ENCODE results near the gene GABBR2.

Gene GABBR2

DNA sequence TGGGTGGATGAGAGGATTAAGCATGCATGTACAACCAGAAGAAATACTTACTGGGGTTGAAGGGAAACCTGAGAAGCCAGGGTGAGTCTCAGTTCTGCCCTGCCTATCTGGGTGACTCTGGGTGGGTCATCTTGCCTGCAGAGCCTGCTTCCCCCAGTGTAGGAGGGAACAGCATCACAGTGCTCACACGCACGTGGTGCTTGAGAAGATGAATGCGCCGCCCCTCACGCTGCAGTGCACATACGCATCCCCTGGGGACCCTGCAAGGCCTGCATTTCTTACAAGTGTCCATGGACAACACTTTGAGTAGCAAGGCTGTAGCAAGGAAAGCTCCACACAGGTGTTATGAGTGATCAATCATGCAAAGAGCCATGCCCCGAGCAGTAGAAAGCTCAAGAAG, 18.7 kb upstream of the GABBR2 start:
- TF ChIP-seq, protein P1, sequence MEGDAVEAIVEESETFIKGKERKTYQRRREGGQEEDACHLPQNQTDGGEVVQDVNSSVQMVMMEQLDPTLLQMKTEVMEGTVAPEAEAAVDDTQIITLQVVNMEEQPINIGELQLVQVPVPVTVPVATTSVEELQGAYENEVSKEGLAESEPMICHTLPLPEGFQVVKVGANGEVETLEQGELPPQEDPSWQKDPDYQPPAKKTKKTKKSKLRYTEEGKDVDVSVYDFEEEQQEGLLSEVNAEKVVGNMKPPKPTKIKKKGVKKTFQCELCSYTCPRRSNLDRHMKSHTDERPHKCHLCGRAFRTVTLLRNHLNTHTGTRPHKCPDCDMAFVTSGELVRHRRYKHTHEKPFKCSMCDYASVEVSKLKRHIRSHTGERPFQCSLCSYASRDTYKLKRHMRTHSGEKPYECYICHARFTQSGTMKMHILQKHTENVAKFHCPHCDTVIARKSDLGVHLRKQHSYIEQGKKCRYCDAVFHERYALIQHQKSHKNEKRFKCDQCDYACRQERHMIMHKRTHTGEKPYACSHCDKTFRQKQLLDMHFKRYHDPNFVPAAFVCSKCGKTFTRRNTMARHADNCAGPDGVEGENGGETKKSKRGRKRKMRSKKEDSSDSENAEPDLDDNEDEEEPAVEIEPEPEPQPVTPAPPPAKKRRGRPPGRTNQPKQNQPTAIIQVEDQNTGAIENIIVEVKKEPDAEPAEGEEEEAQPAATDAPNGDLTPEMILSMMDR (IDR thresholded peaks at IDR 0.05), result no peak
- Mint-ChIP-seq H3K36me3 (ENCODE audit: low read depth) (no peaks in the 10 kb centered on the region), H3K27ac (no peak overlapping the region), H3K27me3 (ENCODE audit: low read depth, poor library complexity) (peaks cover 24% of the 10 kb centered on the region), H3K4me3 (no peak overlapping the region), H3K9me3 (no peaks in the 10 kb centered on the region), H3K4me1 (peaks cover 7% of the 10 kb centered on the region)
- DNase-seq, result no peak

DNA sequence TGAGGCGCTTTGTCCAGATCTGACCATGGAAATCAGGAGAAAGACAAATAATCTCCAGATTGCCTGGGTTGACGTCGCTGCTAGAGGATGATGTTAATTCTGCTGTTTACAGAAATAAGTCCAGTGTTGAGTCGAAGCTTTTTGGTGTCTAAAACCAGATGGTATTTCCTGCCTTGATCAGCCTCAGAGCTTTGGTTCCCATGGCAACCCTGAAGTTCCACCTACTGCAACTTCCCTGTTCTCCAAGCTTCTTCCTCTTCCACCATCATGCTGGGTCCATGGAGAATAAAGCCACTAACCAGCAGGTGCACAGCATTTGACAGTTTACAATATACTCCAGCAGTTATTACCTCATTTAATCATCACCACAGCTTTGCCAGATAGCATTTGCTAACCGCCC, 18.0 kb upstream of the GABBR2 start:
- peaks cover 7% of the 10 kb centered on the region for H3K4me1 Mint-ChIP-seq
- H3K36me3 Mint-ChIP-seq (ENCODE audit: low read depth), result no peaks in the 10 kb centered on the region
- no peak overlapping the region for H3K4me3 Mint-ChIP-seq
- no peaks in the 10 kb centered on the region for H3K9me3 Mint-ChIP-seq
- H3K27me3 Mint-ChIP-seq (ENCODE audit: low read depth, poor library complexity), result peaks cover 29% of the 10 kb centered on the region
- TF ChIP-seq, protein P1 (IDR thresholded peaks at IDR 0.05), result no peak
- no peak overlapping the region for H3K27ac Mint-ChIP-seq
- no peak for DNase-seq

DNA sequence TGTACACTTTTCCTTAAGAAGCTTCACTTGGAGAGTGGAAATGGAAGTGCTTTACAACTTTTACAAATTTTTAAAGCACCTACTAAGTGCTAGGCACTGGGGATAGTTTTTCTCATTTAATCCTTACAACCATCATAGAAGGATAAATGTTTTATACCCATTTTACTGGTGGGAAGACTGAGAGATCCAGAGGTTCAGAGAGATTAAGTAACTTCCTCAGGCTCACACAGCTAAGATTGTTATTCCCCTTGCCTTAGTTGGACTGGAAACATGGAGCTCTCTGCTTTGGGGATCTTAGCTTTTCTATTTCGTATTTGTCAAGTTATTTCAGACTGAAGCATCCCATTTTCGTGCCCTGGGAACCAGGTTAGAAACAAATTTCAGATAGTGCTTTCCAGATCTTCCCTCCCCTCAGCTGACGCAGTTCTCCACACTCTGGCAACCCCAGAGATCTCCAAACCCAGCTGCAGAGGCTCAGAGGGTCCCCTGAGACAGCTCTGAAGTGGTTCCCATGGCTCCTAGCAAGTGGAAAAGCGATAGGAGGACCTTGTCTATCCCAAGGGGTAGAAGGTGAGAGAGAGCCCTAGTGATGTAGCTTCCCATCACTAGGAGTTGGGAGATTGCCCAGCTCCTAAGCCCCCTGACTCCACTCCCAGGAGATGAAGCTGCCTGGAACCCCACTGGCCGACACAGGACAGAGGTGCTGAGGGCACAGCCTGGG, 16.2 kb upstream of the GABBR2 start:
- no peak for DNase-seq
- TF ChIP-seq, protein P1 (IDR thresholded peaks at IDR 0.05), result no peak

DNA sequence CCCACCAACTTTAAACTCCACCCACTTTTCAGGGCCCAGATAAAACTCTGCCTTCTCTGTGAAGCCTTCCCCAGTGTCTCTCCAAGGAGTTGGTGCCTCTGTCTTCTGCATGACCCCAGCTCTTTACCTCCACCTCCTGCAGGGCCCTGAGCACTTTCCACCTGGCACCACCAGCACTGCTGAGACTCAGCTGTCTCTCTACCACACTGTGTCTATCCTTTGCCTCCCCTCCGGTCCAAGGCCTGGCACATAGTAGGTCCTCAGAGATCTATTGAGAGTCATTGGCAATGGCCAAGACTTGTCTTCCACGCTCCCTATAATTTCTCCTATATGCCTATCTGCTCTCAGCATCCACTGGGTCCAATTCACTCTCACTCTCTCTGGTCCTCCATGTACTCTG, 12.9 kb upstream of the GABBR2 start:
- Mint-ChIP-seq H3K4me3 (no peak overlapping the region), H3K27me3 (ENCODE audit: low read depth, poor library complexity) (peaks cover 48% of the 10 kb centered on the region), H3K4me1 (no peaks in the 10 kb centered on the region), H3K36me3 (ENCODE audit: low read depth) (no peaks in the 10 kb centered on the region), H3K9me3 (no peaks in the 10 kb centered on the region), H3K27ac (no peak overlapping the region)
- TF ChIP-seq, protein P1 (IDR thresholded peaks at IDR 0.05), result no peak
- DNase-seq, result no peak

More for the DNA sequence above, 16.2 kb upstream of the GABBR2 start:
- Mint-ChIP-seq H3K27me3 (ENCODE audit: low read depth, poor library complexity) (peaks cover 33% of the 10 kb centered on the region), H3K36me3 (ENCODE audit: low read depth) (no peaks in the 10 kb centered on the region), H3K4me3 (no peak overlapping the region), H3K9me3 (no peaks in the 10 kb centered on the region), H3K27ac (no peak overlapping the region), H3K4me1 (peaks cover 7% of the 10 kb centered on the region)

DNA sequence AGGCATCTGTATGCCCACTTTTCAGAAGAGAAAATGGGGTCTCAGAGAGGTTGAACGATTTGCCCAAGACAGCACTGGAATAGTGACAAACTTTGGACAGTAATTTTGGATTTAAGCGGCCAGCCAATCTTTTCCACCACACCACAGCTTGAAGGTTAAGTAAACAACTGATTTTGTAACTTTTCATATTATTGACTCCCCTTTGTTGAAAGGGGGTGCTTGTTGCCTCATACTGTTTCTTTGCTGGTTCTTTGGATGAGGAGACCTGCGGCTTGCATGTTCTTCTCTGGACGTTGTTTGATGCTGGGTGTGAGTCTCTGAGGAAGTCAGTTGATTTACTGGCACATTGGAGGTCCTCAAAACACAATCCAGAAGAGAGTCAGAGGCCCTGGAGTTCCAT, 11.7 kb upstream of the GABBR2 start:
- H3K4me3 Mint-ChIP-seq, result no peak overlapping the region
- no peaks in the 10 kb centered on the region for H3K9me3 Mint-ChIP-seq
- no peak for DNase-seq
- H3K36me3 Mint-ChIP-seq (ENCODE audit: low read depth), result no peaks in the 10 kb centered on the region
- H3K27me3 Mint-ChIP-seq (ENCODE audit: low read depth, poor library complexity), result peaks cover 56% of the 10 kb centered on the region
- TF ChIP-seq, protein P1 (IDR thresholded peaks at IDR 0.05), result no peak
- H3K4me1 Mint-ChIP-seq, result no peaks in the 10 kb centered on the region
- H3K27ac Mint-ChIP-seq, result no peak overlapping the region

DNA sequence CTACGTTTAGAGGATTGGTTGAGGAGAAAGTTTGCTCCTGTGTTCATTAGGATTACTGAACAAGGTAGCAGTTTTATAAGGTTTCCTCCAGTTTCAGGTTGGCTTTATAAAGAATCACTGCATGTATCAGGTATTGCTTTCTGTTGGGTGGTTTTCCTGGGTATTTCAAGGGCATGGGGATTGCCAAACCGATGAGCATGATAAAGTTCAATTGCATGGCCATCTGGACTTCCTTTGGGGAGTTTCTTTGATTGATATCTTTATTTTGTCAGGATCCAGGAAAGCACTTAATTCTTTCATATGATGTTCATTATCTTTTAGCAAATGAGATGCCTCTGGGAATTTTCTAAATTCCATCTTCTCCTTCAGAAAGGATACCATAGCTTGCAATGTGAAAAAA, 10.3 kb upstream of the GABBR2 start:
- H3K27me3 Mint-ChIP-seq (ENCODE audit: low read depth, poor library complexity), result peaks cover 58% of the 10 kb centered on the region
- DNase-seq, result no peak
- no peak overlapping the region for H3K27ac Mint-ChIP-seq
- H3K9me3 Mint-ChIP-seq, result no peaks in the 10 kb centered on the region
- no peak overlapping the region for H3K4me3 Mint-ChIP-seq
- no peaks in the 10 kb centered on the region for H3K4me1 Mint-ChIP-seq
- TF ChIP-seq, protein P1 (IDR thresholded peaks at IDR 0.05), result no peak
- H3K36me3 Mint-ChIP-seq (ENCODE audit: low read depth), result no peaks in the 10 kb centered on the region

All from nephron progenitor cell (in vitro differentiated cells).